Neural cell (in vitro differentiated cells): ENCODE measurements around the gene GATA1. TPM values are rescaled to one million over a fixed set of nuclear protein-coding genes. Genes with fewer than 3 reads are reported as not detected.
A peak's percentile ranks its signal among the peaks of the same experiment; 100 is the strongest.

Experiments
- H2AFZ ChIP-seq: fragments of 200-600, 300-800 bp; sonication (generic), shearing (Covaris generic); 2 replicates; pipeline ENCODE4 v1.6.0; 2014; ENCODE audit warnings: low read depth, mild to moderate bottlenecking, antibody characterized with exemption, low read length, moderate library complexity
- H3F3A ChIP-seq: fragments of 200-600 bp; shearing (Covaris generic); 2 replicates; pipeline ENCODE4 v1.6.1; 2016; ENCODE audit warnings: mild to moderate bottlenecking, moderate library complexity, mixed read lengths, antibody characterized with exemption, low read length; ENCODE audit not compliant: insufficient read depth, poor library complexity, severe bottlenecking
- H3K27ac ChIP-seq: fragments of 200-600, 300-800 bp; sonication (generic), shearing (Covaris generic); 2 replicates; pipeline ENCODE4 v1.5.1; 2014; ENCODE audit warnings: mild to moderate bottlenecking, low read length, moderate library complexity
- H3K27me3 ChIP-seq: fragments of 300-800, 200-600 bp; sonication (generic), shearing (Covaris generic); 2 replicates; pipeline ENCODE4 v1.6.0; 2014; ENCODE audit warnings: mild to moderate bottlenecking, low read depth, low read length, moderate library complexity; ENCODE audit not compliant: insufficient read depth
- H3K36me3 ChIP-seq: fragments of 300-800, 200-600 bp; sonication (generic), shearing (Covaris generic); 2 replicates; pipeline ENCODE4 v1.5.1; 2014; ENCODE audit warnings: mild to moderate bottlenecking, antibody characterized with exemption, low read length, moderate library complexity; ENCODE audit not compliant: insufficient read depth
- H3K4me2 ChIP-seq: fragments of 300-800, 200-600 bp; sonication (generic), shearing (Covaris generic); 2 replicates; pipeline ENCODE4 v1.6.0; 2014; ENCODE audit warnings: mild to moderate bottlenecking, low read length
- H3K4me3 ChIP-seq: fragments of 300-800, 200-600 bp; sonication (generic), shearing (Covaris generic); 2 replicates; pipeline ENCODE4 v1.5.1; 2014; ENCODE audit warnings: mild to moderate bottlenecking, low read length, moderate library complexity
- H3K79me2 ChIP-seq: fragments of 200-600 bp; shearing (Covaris generic); replicated peaks from 2 replicates; pipeline ENCODE4 v1.6.0; 2014; ENCODE audit warnings: mild to moderate bottlenecking, low read length, moderate library complexity; ENCODE audit not compliant: insufficient read depth
- H3K9ac ChIP-seq: fragments of 300-800, 200-600 bp; sonication (generic), shearing (Covaris generic); 2 replicates; pipeline ENCODE4 v1.6.1; 2016; ENCODE audit warnings: mild to moderate bottlenecking, low read length, mixed read lengths
- H3K9me2 ChIP-seq: fragments of 200-600 bp; shearing (Covaris generic); 2 replicates; pipeline ENCODE4 v1.6.1; 2016; ENCODE audit warnings: mild to moderate bottlenecking, low read length, mixed read lengths; ENCODE audit not compliant: insufficient read depth
- H3K9me3 ChIP-seq: fragments of 200-600, 300-800 bp; sonication (generic), shearing (Covaris generic); 2 replicates; pipeline ENCODE4 v1.6.1; 2016; ENCODE audit warnings: mild to moderate bottlenecking, mixed run types, low read length, moderate library complexity, mixed read lengths
- H4K20me1 ChIP-seq: fragments of 200-600 bp; shearing (Covaris generic); 2 replicates; pipeline ENCODE4 v1.6.1; 2016; ENCODE audit warnings: mild to moderate bottlenecking, mixed run types; ENCODE audit not compliant: insufficient read depth
- CTCF ChIP-seq: fragments of 450-650 bp; IDR thresholded peaks from 2 replicates; pipeline ENCODE4 v1.5.1; 2014; ENCODE audit warnings: antibody characterized with exemption, mild to moderate bottlenecking, moderate library complexity; ENCODE audit not compliant: poor library complexity, severe bottlenecking
- EP300 ChIP-seq: fragments of 450-650 bp; conservative IDR thresholded peaks from 2 replicates; pipeline ENCODE4 v1.6.1; 2014; ENCODE audit warnings: antibody characterized with exemption, mild to moderate bottlenecking, moderate library complexity; ENCODE audit not compliant: poor library complexity, severe bottlenecking
- EZH2 ChIP-seq: fragments of 200-600, 300-800 bp; shearing (Covaris generic), sonication (generic); IDR thresholded peaks from 2 replicates; pipeline ENCODE4 v1.6.1; 2014; ENCODE audit warnings: antibody characterized with exemption, low read length, borderline replicate concordance, mild to moderate bottlenecking; ENCODE audit not compliant: insufficient read depth, poor library complexity, severe bottlenecking
- MXI1 ChIP-seq: fragments of 450-650 bp; conservative IDR thresholded peaks from 2 replicates; pipeline ENCODE4 v1.6.1; 2014; ENCODE audit warnings: antibody characterized with exemption, mild to moderate bottlenecking; ENCODE audit not compliant: poor library complexity, severe bottlenecking
- POLR2AphosphoS5 ChIP-seq: IDR thresholded peaks from 2 replicates; pipeline ENCODE4 v1.6.1; 2012
- RAD21 ChIP-seq: fragments of 450-650 bp; conservative IDR thresholded peaks from 2 replicates; pipeline ENCODE4 v1.6.1; 2014; ENCODE audit warnings: antibody characterized with exemption, mild to moderate bottlenecking, moderate library complexity
- REST ChIP-seq: IDR thresholded peaks from 2 replicates; pipeline ENCODE4 v1.6.1; 2012; ENCODE audit warnings: borderline replicate concordance
- SMC3 ChIP-seq: fragments of 450-650 bp; conservative IDR thresholded peaks from 2 replicates; pipeline ENCODE4 v1.6.1; 2014; ENCODE audit warnings: antibody characterized with exemption, mild to moderate bottlenecking, moderate library complexity; ENCODE audit not compliant: poor library complexity
- TAF1 ChIP-seq: IDR thresholded peaks from 2 replicates; pipeline ENCODE4 v1.6.1; 2012; ENCODE audit warnings: low read depth
- polyA plus RNA-seq: library from polyadenylated mRNA; depleted of rRNA; stranded (reverse); fragments of >200 nt; gene quantifications from 2 replicates; pipeline ENCODE4 v1.2.3, GENCODE V29; 2014

Gene GATA1
- polyA plus RNA-seq, 1 donor from 2014 or later, result not detected

- no peaks in the 10 kb centered on the region for H3K79me2 ChIP-seq
- H2AFZ ChIP-seq, result no peak overlapping the region
- no peaks in the 10 kb centered on the region for H3K9me2 ChIP-seq
- H3K9ac ChIP-seq, result no peak overlapping the region
- no peaks in the 10 kb centered on the region for H4K20me1 ChIP-seq
- TF ChIP-seq SMC3 (no peak), REST (no peak), MXI1 (no peak), EP300 (no peak), TAF1 (no peak), CTCF (no peak), POLR2AphosphoS5 (no peak), RAD21 (no peak), EZH2 (no peak)
- H3K4me3 ChIP-seq, result no peak overlapping the region
- no peak overlapping the region for H3K4me2 ChIP-seq
- no peak overlapping the region for H3K27ac ChIP-seq
- H3K27me3 ChIP-seq, result no peaks in the 10 kb centered on the region
- no peaks in the 10 kb centered on the region for H3F3A ChIP-seq
- no peaks in the 10 kb centered on the region for H3K9me3 ChIP-seq
- no peaks in the 10 kb centered on the region for H3K36me3 ChIP-seq
Measured at GRCh38 chrX:48754238-48754637, 32.2 kb upstream of the GATA1 start.

GRCh38 chrX:48761674-48762471, 24.5 kb upstream of the GATA1 start, which contains the start of gene GLOD5:
GLOD5 (plus strand) TSS chrX:48761747; CDS start chrX:48761791, 44 bp downstream.
- TF ChIP-seq SMC3 (peak; percentile 40), RAD21 (peak; percentile 52), POLR2AphosphoS5 (no peak), CTCF (peak; percentile 36)
- no peak within 1 kb of the TSS for H3K4me2 ChIP-seq
- H2AFZ ChIP-seq, result no peak within 1 kb of the TSS
- H4K20me1 ChIP-seq, result no peaks in the 10 kb centered on the region
- H3K9me2 ChIP-seq, result no peaks in the 10 kb centered on the region
- H3K79me2 ChIP-seq, result no peaks in the 10 kb centered on the region
- H3K9me3 ChIP-seq, result no peaks in the 10 kb centered on the region
- H3K36me3 ChIP-seq, result no peaks in the 10 kb centered on the region
- no peak within 1 kb of the TSS for H3K27ac ChIP-seq
- H3K4me3 ChIP-seq, result no peak within 1 kb of the TSS
- H3F3A ChIP-seq, result no peaks in the 10 kb centered on the region
- H3K9ac ChIP-seq, result no peak within 1 kb of the TSS
- no peaks in the 10 kb centered on the region for H3K27me3 ChIP-seq
